K562 (cell line): ENCODE measurements around the gene SREBF1.

Source experiments
- FOXK1 ChIP-seq: sonication (generic); formaldehyde crosslinking; IDR thresholded peaks from 2 replicates; pipeline ENCODE4 v1.8.0; 2022; ENCODE audit warnings: missing genetic modification reagents, mild to moderate bottlenecking, borderline replicate concordance
- GATA2 ChIP-seq: sonication (generic); formaldehyde crosslinking; IDR thresholded peaks from 2 replicates; pipeline ENCODE4 v1.4.0; 2020; ENCODE audit warnings: mild to moderate bottlenecking, missing genetic modification reagents
- HIVEP1 ChIP-seq: fragments of 250-450 bp; sonication (Bioruptor Pico); IDR thresholded peaks from 2 replicates; pipeline ENCODE4 v1.4.0; 2020; ENCODE audit warnings: mild to moderate bottlenecking
- LARP7 ChIP-seq: fragments of 450-650 bp; IDR thresholded peaks from 2 replicates; pipeline ENCODE4 v1.6.1; 2016
- MAZ ChIP-seq, 2 experiments: fragments of 450-650 bp in 1 of 2; sonication (generic) in 1 of 2; formaldehyde crosslinking; IDR thresholded peaks in 1 of 2; conservative IDR thresholded peaks in 1 of 2; 2 replicates each; pipeline versions ENCODE4 v1.4.0 to v1.5.0; 2020; ENCODE audit warnings: mild to moderate bottlenecking in 1 of 2, missing genetic modification reagents in 1 of 2
- POLR2AphosphoS5 ChIP-seq: IDR thresholded peaks from 2 replicates; pipeline ENCODE4 v1.6.1; 2011; ENCODE audit warnings: mild to moderate bottlenecking, low read depth, low read length, moderate library complexity; ENCODE audit not compliant: control insufficient read depth, insufficient read depth
- UBTF ChIP-seq, 2 experiments: IDR thresholded peaks; 2 replicates each; pipeline ENCODE4 v1.6.1; 2012; ENCODE audit warnings: improper control_type of control experiment in 2 of 2, low read depth in 2 of 2, low read length in 2 of 2, borderline replicate concordance in 1 of 2
- ZBTB7A ChIP-seq: IDR thresholded peaks from 2 replicates; pipeline ENCODE4 v1.6.1; 2011; ENCODE audit warnings: low read depth, mild to moderate bottlenecking, low read length, moderate library complexity, borderline replicate concordance; ENCODE audit not compliant: control insufficient read depth
- ZNF12 ChIP-seq: sonication (generic); formaldehyde crosslinking; IDR thresholded peaks from 2 replicates; pipeline ENCODE4 v1.4.0; 2020; ENCODE audit warnings: mild to moderate bottlenecking, missing genetic modification reagents

- no peak for TF ChIP-seq GATA2 (CRISPR knock-in tag)
- TF ChIP-seq FOXK1 (CRISPR knock-in tag), result no peak
- TF ChIP-seq HIVEP1 (CRISPR knock-in tag), result no peak
- TF ChIP-seq UBTF (IDR thresholded peaks at IDR 0.05; ENCODE audit: borderline replicate concordance in 1 of 2, low read depth in 2 of 2, low read length in 2 of 2), result no peak
- TF ChIP-seq LARP7, result no peak
- TF ChIP-seq MAZ (CRISPR knock-in tag; conservative IDR thresholded peaks at IDR 0.05 in 1 of 2, IDR thresholded peaks at IDR 0.05 in 1 of 2), result no peak
- TF ChIP-seq ZNF12, result no peak
- no peak for TF ChIP-seq POLR2AphosphoS5
- TF ChIP-seq ZBTB7A, result no peak
Measured at GRCh38 chr17:17833658-17834357, 3.0 kb downstream of the SREBF1 start.
